Memory B cell (primary cell): ENCODE measurements around the gene ENPP1.

ENCODE experiments used
- ATAC-seq: fragments of 150-1000 bp; cut with Tn5 transposase; 2 replicates; pipeline ENCODE4 v1.10.0; 2021; ENCODE audit warnings: low read depth, mild to moderate bottlenecking, moderate library complexity
- DNase-seq, 2 donors: peaks; one replicate each; pipeline ENCODE4 v3.0.0; 2022; ENCODE audit warnings: low spot score in 2 of 2
- H3K27ac Mint-ChIP-seq: one replicate; pipeline ENCODE4 v1.8.0; 2022; ENCODE audit warnings: mild to moderate bottlenecking, moderate library complexity, mixed read lengths
- H3K27me3 Mint-ChIP-seq: one replicate; pipeline ENCODE4 v1.8.0; 2022; ENCODE audit warnings: mixed read lengths
- H3K36me3 Mint-ChIP-seq: one replicate; pipeline ENCODE4 v1.8.0; 2022; ENCODE audit warnings: mild to moderate bottlenecking, mixed read lengths
- H3K4me1 Mint-ChIP-seq: one replicate; pipeline ENCODE4 v1.8.0; 2022; ENCODE audit warnings: mixed read lengths
- H3K4me3 Mint-ChIP-seq: one replicate; pipeline ENCODE4 v1.8.0; 2022; ENCODE audit warnings: mild to moderate bottlenecking, moderate library complexity, mixed read lengths
- H3K9me3 Mint-ChIP-seq: one replicate; pipeline ENCODE4 v1.8.0; 2022; ENCODE audit warnings: mixed read lengths

ENPP1 gene

DNA sequence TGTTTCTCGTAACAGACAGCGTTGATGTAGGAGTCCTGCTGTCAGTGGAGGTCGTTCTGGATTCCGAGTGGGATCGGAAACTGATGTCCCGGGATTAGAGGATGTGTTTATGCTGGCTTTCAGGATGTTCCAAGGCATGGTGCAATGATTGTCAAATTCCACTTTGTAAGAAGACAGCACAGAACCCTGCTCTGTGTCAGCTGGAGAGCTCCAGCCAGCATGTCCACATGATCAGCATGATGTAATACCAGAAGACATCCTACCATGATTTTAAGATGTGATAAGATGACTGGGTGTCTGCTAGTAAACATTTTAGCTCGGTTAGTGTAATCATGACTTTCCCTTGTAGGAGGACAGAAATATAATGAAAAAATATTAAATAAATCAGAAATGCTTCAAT, 20.3 kb downstream of the ENPP1 start:
- H3K36me3 Mint-ChIP-seq: no peaks in the 10 kb centered on the region
- DNase-seq (no peak), ATAC-seq (no peak)
- no peak overlapping the region for H3K4me3 Mint-ChIP-seq
- no peaks in the 10 kb centered on the region for H3K4me1 Mint-ChIP-seq
- H3K9me3 Mint-ChIP-seq: no peaks in the 10 kb centered on the region
- no peak overlapping the region for H3K27ac Mint-ChIP-seq
- H3K27me3 Mint-ChIP-seq: peaks cover 7% of the 10 kb centered on the region

DNA sequence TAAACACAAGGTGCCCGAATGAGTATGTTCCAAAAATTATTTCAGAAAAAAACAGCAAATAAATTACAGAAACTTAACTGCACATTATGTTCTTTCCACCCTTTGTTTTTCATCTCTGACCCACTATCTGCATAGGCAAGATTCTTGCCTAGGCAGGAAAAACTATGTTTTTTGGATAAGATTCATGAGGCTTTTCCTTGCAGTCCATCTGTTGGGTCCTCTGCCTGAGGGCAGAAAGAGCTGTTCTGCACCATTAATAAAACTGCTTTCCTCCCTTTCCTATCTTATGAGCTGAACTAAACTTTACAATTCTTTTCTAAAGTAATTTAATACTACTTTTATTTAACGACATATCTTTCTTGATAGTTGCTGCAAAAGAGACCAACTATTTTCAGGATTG, 21.1 kb downstream of the ENPP1 start:
- H3K27ac Mint-ChIP-seq: no peak overlapping the region
- H3K9me3 Mint-ChIP-seq: no peaks in the 10 kb centered on the region
- H3K4me1 Mint-ChIP-seq: no peaks in the 10 kb centered on the region
- H3K36me3 Mint-ChIP-seq: no peaks in the 10 kb centered on the region
- ATAC-seq: no peak
- peaks cover 5% of the 10 kb centered on the region for H3K27me3 Mint-ChIP-seq
- H3K4me3 Mint-ChIP-seq: no peak overlapping the region
- DNase-seq: no peak

DNA sequence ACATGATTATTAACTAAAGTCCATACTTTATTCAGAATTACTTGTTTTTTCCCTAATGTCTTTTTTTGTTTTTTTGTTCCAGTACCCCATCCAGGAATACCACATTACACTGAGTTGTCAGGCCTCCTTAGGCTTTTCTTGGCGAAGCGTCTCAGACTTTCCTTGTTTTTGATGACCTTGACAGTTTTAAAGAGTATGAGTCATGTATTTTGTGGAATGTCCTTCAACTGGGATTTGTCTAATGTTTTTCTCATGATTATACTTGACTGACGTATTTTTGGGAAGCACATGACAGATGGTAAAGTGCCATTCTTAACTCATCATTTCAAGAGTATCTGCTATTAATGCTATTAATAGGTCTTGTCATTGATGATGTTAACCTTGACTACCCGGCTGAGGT, 23.6 kb downstream of the ENPP1 start:
- Mint-ChIP-seq H3K27me3 (peaks cover 5% of the 10 kb centered on the region), H3K27ac (no peak overlapping the region), H3K36me3 (no peaks in the 10 kb centered on the region), H3K9me3 (no peaks in the 10 kb centered on the region), H3K4me3 (no peak overlapping the region), H3K4me1 (no peaks in the 10 kb centered on the region)
- no peak for DNase-seq
- no peak for ATAC-seq

DNA sequence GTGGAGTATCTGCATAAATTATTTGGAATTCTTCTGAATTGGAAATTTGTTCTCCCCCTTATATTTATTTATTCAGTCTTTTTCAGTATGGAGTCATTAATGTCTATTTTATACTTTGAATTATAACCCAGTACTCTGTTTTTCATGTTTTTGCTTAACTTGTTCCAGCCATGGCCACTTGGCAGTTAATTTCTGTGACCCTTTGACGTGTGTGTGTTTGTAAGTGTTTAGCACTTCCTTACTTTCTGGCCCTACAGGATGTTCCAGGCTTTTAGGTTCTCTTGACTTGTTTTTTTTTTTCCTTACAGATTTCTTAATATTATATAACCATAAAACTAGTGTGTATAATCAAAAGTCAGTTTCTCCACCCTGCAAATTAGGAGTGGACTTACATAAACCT, 24.1 kb downstream of the ENPP1 start:
- DNase-seq: no peak
- Mint-ChIP-seq H3K4me1 (no peaks in the 10 kb centered on the region), H3K27me3 (peaks cover 6% of the 10 kb centered on the region), H3K9me3 (no peaks in the 10 kb centered on the region), H3K27ac (no peak overlapping the region), H3K4me3 (no peak overlapping the region), H3K36me3 (no peaks in the 10 kb centered on the region)
- no peak for ATAC-seq

DNA sequence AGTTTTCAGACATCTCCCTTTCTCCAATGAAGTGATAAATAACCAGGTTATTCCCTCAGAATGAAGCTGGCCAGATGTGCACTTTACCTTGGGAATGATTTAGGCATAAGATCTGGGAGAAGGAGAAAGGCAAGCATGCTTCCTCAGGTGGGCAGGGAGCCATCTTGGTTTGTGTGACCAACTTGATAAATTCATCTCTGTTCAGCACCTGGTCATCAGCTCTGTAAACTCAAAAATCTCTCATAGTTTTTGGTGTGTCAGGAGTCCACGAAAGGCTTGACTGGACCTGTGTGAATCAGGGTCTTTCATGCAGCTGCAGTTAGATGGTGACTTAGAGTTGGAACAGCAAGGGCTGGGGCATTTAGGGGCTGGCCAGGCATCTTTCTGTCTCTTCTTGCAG, 24.5 kb downstream of the ENPP1 start:
- no peaks in the 10 kb centered on the region for H3K9me3 Mint-ChIP-seq
- ATAC-seq: no peak
- H3K4me3 Mint-ChIP-seq: no peak overlapping the region
- no peak overlapping the region for H3K27ac Mint-ChIP-seq
- H3K36me3 Mint-ChIP-seq: no peaks in the 10 kb centered on the region
- DNase-seq: no peak
- H3K27me3 Mint-ChIP-seq: peaks cover 8% of the 10 kb centered on the region
- H3K4me1 Mint-ChIP-seq: no peaks in the 10 kb centered on the region

DNA sequence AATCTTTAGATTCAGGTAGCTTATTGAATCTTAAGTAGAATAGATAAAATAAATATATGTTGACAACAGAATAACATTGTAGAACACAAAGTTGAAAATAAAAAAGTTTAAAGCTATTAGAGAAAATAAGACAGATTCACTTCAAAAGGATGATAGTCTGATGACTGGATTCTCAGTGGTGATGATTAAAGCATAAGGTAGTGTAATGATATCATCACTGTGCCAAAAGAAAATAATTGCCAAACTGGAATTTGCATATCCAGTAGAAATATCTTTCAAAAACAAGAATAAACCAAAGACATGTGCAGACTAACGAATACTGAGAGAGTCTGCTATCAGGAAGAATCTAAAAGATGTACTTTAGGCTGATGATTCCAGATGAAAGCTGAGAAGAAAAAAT, 30.2 kb downstream of the ENPP1 start:
- Mint-ChIP-seq H3K4me1 (no peaks in the 10 kb centered on the region), H3K4me3 (no peak overlapping the region), H3K9me3 (no peaks in the 10 kb centered on the region), H3K36me3 (no peaks in the 10 kb centered on the region), H3K27ac (no peak overlapping the region), H3K27me3 (peaks cover 4% of the 10 kb centered on the region)
- DNase-seq: no peak
- no peak for ATAC-seq

DNA sequence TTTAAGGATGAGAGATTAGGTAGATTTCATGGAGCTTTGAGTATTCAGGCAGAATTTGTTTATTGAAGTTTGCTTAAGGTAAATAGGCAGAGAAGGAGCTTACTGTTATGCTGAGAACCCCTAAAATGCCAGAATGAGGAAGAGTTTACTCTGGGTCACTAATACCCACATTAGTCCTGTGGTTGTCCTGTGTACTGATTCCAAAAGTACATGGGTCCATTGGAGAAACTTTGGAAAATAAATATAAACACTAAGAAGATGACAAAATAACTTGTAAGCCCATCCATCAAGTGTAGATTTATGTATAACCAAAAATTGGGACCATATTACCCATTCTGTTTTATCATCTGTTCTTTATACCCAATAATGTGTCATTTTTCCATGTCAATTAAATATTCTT, 31.6 kb downstream of the ENPP1 start:
- no peaks in the 10 kb centered on the region for H3K36me3 Mint-ChIP-seq
- no peak for ATAC-seq
- H3K4me1 Mint-ChIP-seq: no peaks in the 10 kb centered on the region
- H3K27ac Mint-ChIP-seq: no peak overlapping the region
- H3K9me3 Mint-ChIP-seq: no peaks in the 10 kb centered on the region
- H3K4me3 Mint-ChIP-seq: no peak overlapping the region
- no peak for DNase-seq
- H3K27me3 Mint-ChIP-seq: peaks cover 10% of the 10 kb centered on the region

DNA sequence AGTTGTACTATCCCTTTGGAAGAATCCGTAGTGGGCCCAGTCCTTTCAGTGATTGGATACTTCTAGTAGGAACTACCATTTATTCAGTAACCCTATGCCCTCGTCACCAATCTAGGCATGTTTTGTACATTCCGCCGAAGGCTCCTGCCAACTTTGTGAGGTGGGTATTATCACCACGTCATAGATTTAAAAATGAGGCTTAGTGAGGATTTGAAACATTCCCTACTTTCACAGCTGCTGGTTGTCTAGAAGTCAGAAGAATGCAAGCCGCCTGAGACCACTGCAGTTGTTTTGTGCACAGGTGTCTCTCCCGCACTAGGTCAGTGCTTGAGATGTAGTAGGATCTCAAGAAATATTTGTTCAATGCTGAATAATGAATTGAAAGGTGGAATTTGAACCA, 32.6 kb downstream of the ENPP1 start:
- H3K4me1 Mint-ChIP-seq: no peaks in the 10 kb centered on the region
- no peak overlapping the region for H3K4me3 Mint-ChIP-seq

DNA sequence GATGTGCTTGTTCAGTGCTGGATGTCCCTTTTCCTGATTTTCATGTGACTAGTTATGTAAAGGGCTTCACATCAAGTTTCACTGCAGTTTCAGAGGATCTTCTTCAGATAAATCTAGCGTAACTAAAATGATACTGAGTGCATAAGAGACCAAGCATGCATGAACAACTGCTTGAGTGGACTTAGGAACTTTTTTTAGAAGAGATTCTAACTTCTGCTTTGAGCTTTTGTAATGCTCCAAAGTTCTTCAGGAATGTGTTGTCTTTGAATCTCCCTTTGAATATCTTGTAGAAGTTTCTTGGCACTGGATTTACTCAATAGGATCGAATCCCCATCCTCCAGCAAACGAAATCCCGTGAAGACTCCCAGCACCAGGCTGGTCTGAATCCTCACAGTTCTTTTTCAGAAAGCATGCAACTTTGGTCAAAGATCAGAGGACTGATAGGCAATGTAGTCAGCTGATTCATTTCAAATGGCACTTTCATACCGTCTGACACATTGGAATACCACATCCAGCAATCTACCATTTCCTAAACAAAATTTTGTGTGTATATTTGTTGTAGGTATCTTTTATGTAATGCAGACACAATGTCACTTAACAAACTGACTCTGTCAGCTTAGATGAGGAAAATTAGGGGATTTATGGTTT, 33.2 kb downstream of the ENPP1 start:
- no peaks in the 10 kb centered on the region for H3K4me1 Mint-ChIP-seq
- no peaks in the 10 kb centered on the region for H3K9me3 Mint-ChIP-seq
- ATAC-seq (no peak), DNase-seq (no peak)
- H3K36me3 Mint-ChIP-seq: no peaks in the 10 kb centered on the region
- no peak overlapping the region for H3K4me3 Mint-ChIP-seq
- H3K27ac Mint-ChIP-seq: no peak overlapping the region
- peaks cover 13% of the 10 kb centered on the region for H3K27me3 Mint-ChIP-seq

More for the DNA sequence above, 32.6 kb downstream of the ENPP1 start:
- Mint-ChIP-seq H3K27me3 (peaks cover 11% of the 10 kb centered on the region), H3K9me3 (no peaks in the 10 kb centered on the region), H3K27ac (no peak overlapping the region), H3K36me3 (no peaks in the 10 kb centered on the region)
- DNase-seq (no peak), ATAC-seq (no peak)

DNA sequence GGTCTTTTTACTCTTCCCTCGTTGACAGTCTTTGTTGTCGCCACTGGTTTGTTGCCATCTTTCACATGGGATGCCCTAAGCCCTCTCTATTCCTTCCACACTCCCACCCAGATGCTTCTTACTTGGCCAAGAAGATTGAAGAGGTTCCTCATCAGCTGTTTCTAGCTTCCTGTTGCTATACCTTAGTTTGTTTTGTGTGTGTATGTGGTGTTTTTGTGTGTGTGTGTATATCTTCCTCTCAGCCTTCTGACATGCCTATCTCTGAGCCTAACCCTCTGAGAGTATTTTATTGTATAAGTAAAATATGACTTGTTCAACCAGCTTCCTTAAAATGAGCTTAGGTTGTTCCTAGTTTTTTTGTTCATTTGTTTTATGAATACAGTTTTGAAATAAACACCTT, 35.9 kb downstream of the ENPP1 start:
- DNase-seq (no peak), ATAC-seq (no peak)
- no peak overlapping the region for H3K4me3 Mint-ChIP-seq
- H3K27ac Mint-ChIP-seq: no peak overlapping the region
- no peaks in the 10 kb centered on the region for H3K9me3 Mint-ChIP-seq
- peaks cover 9% of the 10 kb centered on the region for H3K27me3 Mint-ChIP-seq
- H3K4me1 Mint-ChIP-seq: no peaks in the 10 kb centered on the region
- H3K36me3 Mint-ChIP-seq: no peaks in the 10 kb centered on the region

DNA sequence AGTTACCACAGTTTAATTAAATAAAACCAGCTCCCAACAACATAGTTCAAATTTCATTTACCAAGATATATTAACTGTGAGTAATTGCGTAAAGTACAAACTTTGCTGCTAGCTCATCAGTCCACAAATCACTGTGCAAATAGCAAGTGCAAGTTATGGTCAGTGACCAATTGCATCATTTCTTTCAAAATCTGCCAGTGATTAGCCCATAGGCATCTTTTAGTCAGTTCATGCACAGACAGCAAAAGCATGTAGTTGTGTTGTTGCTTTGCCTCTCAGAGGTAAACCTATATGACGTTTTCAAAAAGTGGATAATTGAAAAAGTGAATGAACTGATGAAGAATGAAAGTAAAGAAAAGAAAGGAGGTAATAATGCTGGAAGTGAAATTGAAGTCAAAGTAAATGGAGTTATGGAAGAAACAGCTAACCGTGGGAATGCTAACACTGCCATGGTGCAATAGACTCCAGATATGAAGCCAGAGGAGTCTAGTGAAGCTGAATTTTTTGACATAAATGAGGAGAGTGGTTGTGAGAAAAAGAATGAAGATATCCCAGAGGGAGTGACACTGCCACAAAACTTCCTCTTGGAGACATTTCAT, 36.5 kb downstream of the ENPP1 start:
- H3K27me3 Mint-ChIP-seq: peaks cover 9% of the 10 kb centered on the region
- no peaks in the 10 kb centered on the region for H3K4me1 Mint-ChIP-seq
- H3K27ac Mint-ChIP-seq: no peak overlapping the region
- no peaks in the 10 kb centered on the region for H3K9me3 Mint-ChIP-seq
- no peak for DNase-seq
- no peaks in the 10 kb centered on the region for H3K36me3 Mint-ChIP-seq
- ATAC-seq: no peak
- no peak overlapping the region for H3K4me3 Mint-ChIP-seq

DNA sequence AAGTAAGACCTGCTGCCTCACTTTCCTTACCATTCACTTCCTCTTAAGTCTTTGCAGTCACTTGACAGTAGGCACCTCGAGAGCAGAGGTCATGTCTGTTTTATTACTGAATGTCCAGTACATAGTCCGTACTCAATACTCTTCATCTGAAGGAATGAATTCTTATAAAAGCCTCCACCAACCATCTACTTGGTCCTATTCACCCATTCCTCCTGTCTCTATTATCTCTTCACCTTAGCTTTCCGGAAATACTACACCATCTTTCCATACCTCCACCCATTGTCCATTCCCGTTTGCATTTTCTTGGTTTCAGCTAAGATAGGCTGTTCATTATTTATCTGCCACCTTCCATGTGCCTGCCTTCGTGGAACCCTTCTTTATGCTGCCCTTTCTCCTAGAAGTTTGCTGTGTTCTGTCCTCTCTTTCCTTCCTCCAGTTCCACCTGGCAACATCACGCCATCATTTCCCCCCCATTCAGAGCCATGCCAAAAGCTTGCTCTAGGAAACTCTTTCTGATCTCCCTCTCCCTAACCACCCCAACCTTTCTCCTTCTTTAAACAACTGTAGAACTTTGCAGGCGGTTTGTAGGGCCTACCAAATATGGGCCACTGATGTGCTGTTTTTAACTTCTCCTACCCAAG, 38.3 kb downstream of the ENPP1 start:
- Mint-ChIP-seq H3K4me3 (no peak overlapping the region), H3K27ac (no peak overlapping the region), H3K36me3 (no peaks in the 10 kb centered on the region), H3K27me3 (peaks cover 10% of the 10 kb centered on the region), H3K9me3 (no peaks in the 10 kb centered on the region), H3K4me1 (no peaks in the 10 kb centered on the region)
- ATAC-seq (no peak), DNase-seq (no peak)

DNA sequence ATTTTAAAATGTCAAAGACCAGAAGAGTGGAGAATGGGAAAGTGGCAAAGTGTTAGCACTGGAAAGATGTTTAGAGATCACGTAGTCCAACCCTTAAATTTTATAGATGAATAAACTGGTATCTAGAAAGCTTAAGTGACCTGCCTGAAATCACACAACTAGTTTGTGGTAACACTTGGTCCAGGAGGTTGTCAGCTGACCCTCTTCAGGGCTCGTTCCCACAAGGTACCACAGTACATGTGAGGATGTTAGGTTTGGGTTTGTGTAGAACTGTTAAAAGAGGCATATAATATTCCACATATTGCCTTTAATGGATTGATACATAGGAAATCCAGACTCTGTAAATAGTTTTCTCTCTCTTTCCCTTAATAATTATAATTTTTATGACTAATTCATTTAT, 39.1 kb downstream of the ENPP1 start:
- ATAC-seq (no peak), DNase-seq (no peak)
- Mint-ChIP-seq H3K36me3 (no peaks in the 10 kb centered on the region), H3K4me3 (no peak overlapping the region), H3K9me3 (no peaks in the 10 kb centered on the region), H3K4me1 (no peaks in the 10 kb centered on the region), H3K27me3 (peaks cover 10% of the 10 kb centered on the region), H3K27ac (no peak overlapping the region)

DNA sequence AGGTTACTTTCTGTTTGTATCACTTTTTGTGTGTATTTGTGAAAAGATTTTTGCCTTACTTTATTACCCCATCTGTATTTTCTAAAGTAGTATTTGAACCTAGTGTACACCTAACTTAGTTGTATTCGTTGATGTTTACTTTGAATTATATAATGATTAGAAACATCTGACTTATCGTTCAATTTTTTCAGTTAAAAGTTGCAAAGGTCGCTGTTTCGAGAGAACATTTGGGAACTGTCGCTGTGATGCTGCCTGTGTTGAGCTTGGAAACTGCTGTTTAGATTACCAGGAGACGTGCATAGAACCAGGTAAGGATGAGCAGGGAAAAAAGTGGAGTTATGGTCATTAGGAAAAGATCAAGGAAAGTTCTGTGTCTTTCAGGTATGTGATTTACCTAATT, 42.0 kb downstream of the ENPP1 start:
- H3K36me3 Mint-ChIP-seq: no peaks in the 10 kb centered on the region
- H3K4me1 Mint-ChIP-seq: no peaks in the 10 kb centered on the region
- peaks cover 3% of the 10 kb centered on the region for H3K27me3 Mint-ChIP-seq
- ATAC-seq (no peak), DNase-seq (no peak)
- no peaks in the 10 kb centered on the region for H3K9me3 Mint-ChIP-seq
- no peak overlapping the region for H3K4me3 Mint-ChIP-seq
- H3K27ac Mint-ChIP-seq: no peak overlapping the region
